H1 (cell line): ENCODE data around the gene RNASE12. TPM values are rescaled to one million over a fixed set of nuclear protein-coding genes. Genes with fewer than 3 reads are reported as not detected.

ENCODE experiments used
- CTCF ChIA-PET: fragments of 300-600 bp; sonication (Branson Sonifier 250); formaldehyde crosslinking; loops from one replicate; lab custom pipeline; 2021; ENCODE audit not compliant: partially characterized antibody; lab: Charles Lee
- POLR2A ChIA-PET: fragments of 300-600 bp; sonication (Branson Sonifier 250); formaldehyde crosslinking; loops from one replicate; lab custom pipeline; 2021; ENCODE audit warnings: inconsistent platforms; ENCODE audit not compliant: partially characterized antibody; lab: Charles Lee
- DNase-seq, 2 experiments: peaks; one replicate each; pipeline versions ENCODE4 v3.0.0 to v3.0.0-alpha.2; 2010 to 2022; ENCODE audit warnings: low spot score in 2 of 2, low read depth in 1 of 2, mixed read lengths in 1 of 2
- FAIRE-seq: peaks from 2 replicates; lab custom pipeline; 2011; peaks lifted over from hg19 to GRCh38; lab: Jason Lieb, UNC
- H2AFZ ChIP-seq: 2 replicates; pipeline ENCODE4 v1.8.1; 2012; ENCODE audit warnings: low read length, inconsistent platforms
- H2AK5ac ChIP-seq: 2 replicates; pipeline ENCODE4 v1.6.1; 2013; ENCODE audit warnings: low read depth, low read length
- H2BK120ac ChIP-seq: replicated peaks from 2 replicates; pipeline ENCODE3; 2013; ENCODE audit warnings: low read depth, low read length, inconsistent platforms
- H2BK12ac ChIP-seq: 2 replicates; pipeline ENCODE4 v1.6.1; 2013; ENCODE audit warnings: low read depth, low read length
- H2BK15ac ChIP-seq: 2 replicates; pipeline ENCODE4 v1.6.1; 2013; ENCODE audit warnings: low read length
- H2BK20ac ChIP-seq: 2 replicates; pipeline ENCODE4 v1.6.1; 2013; ENCODE audit warnings: low read length
- H2BK5ac ChIP-seq: 2 replicates; pipeline ENCODE4 v1.6.1; 2013; ENCODE audit warnings: low read depth, low read length
- H3K14ac ChIP-seq: 2 replicates; pipeline ENCODE4 v1.6.1; 2013; ENCODE audit warnings: inconsistent platforms; ENCODE audit not compliant: insufficient read length
- H3K18ac ChIP-seq: 2 replicates; pipeline ENCODE4 v1.6.1; 2013; ENCODE audit warnings: low read length; ENCODE audit errors: extremely low read depth
- H3K23ac ChIP-seq: 2 replicates; pipeline ENCODE4 v1.6.1; 2013; ENCODE audit warnings: inconsistent platforms; ENCODE audit not compliant: insufficient read length
- H3K23me2 ChIP-seq: 2 replicates; pipeline ENCODE4 v1.6.1; 2013; ENCODE audit warnings: low read depth, low read length
- H3K27ac ChIP-seq: 2 replicates; pipeline ENCODE4 v1.6.1; 2011; ENCODE audit warnings: low read depth, low read length, inconsistent platforms
- H3K27me3 ChIP-seq, 4 experiments: replicated peaks in 1 of 4; 1 replicate in 1 of 4; 2 replicates in 3 of 4; pipeline versions ENCODE4 v1.6.1 to v1.8.1; 2011 to 2013; ENCODE audit warnings: low read length in 3 of 4, mild to moderate bottlenecking in 3 of 4, inconsistent platforms in 2 of 4, mixed read lengths in 2 of 4, moderate library complexity in 1 of 4; ENCODE audit not compliant: control insufficient read depth in 3 of 4, insufficient read depth in 3 of 4; ENCODE audit errors: extremely low read depth in 1 of 4
- H3K36me3 ChIP-seq, 4 experiments: 2 replicates each; pipeline versions ENCODE4 v1.6.1 to v1.8.1; 2011 to 2013; ENCODE audit warnings: mild to moderate bottlenecking in 4 of 4, low read length in 3 of 4, moderate library complexity in 2 of 4, control low read depth in 1 of 4, inconsistent platforms in 1 of 4; ENCODE audit not compliant: insufficient read depth in 4 of 4, control insufficient read depth in 2 of 4
- H3K4ac ChIP-seq: replicated peaks from 2 replicates; pipeline ENCODE3; 2013; ENCODE audit warnings: low read length, low read depth, mixed read lengths, inconsistent platforms; ENCODE audit not compliant: insufficient read length
- H3K4me1 ChIP-seq, 4 experiments: replicated peaks in 1 of 4; 1 replicate in 1 of 4; 2 replicates in 3 of 4; pipeline versions ENCODE4 v1.6.1 to v1.8.1; 2011 to 2013; ENCODE audit warnings: low read length in 3 of 4, inconsistent platforms in 2 of 4, mixed read lengths in 1 of 4; ENCODE audit not compliant: insufficient read depth in 4 of 4, control insufficient read depth in 3 of 4
- H3K4me2 ChIP-seq, 2 experiments: 2 replicates each; pipeline versions ENCODE4 v1.6.1 to v1.8.1; 2011 to 2013; ENCODE audit warnings: low read depth in 2 of 2, low read length in 2 of 2, control low read depth in 1 of 2, inconsistent platforms in 1 of 2, mild to moderate bottlenecking in 1 of 2; ENCODE audit not compliant: insufficient read depth in 1 of 2
- H3K4me3 ChIP-seq, 4 experiments: fragments of 200-600, 300-600 bp in 1 of 4; sonication (generic), shearing (Covaris generic), sonication (Bioruptor Twin) in 1 of 4; 2 replicates each; pipeline versions ENCODE4 v1.5.1 to v1.8.1; 2011 to 2016; ENCODE audit warnings: low read length in 4 of 4, low read depth in 3 of 4, control low read depth in 2 of 4, inconsistent platforms in 2 of 4, mild to moderate bottlenecking in 2 of 4, mixed read lengths in 1 of 4, moderate library complexity in 1 of 4; ENCODE audit not compliant: insufficient read depth in 2 of 4; ENCODE audit errors: extremely low read depth in 1 of 4
- H3K56ac ChIP-seq: replicated peaks from 2 replicates; pipeline ENCODE3; 2013; ENCODE audit warnings: low read depth, mild to moderate bottlenecking, mixed read lengths, low read length, inconsistent platforms; ENCODE audit not compliant: insufficient read length
- H3K79me1 ChIP-seq: 2 replicates; pipeline ENCODE4 v1.6.1; 2013; ENCODE audit warnings: low read depth, low read length, control low read depth
- H3K79me2 ChIP-seq, 2 experiments: 2 replicates each; pipeline versions ENCODE4 v1.6.1 to v1.8.1; 2012 to 2013; ENCODE audit warnings: low read length in 2 of 2, mild to moderate bottlenecking in 2 of 2, inconsistent platforms in 1 of 2; ENCODE audit not compliant: insufficient read depth in 2 of 2, control insufficient read depth in 1 of 2
- H3K9ac ChIP-seq, 4 experiments: replicated peaks in 1 of 4; 1 replicate in 1 of 4; 2 replicates in 3 of 4; pipeline versions ENCODE4 v1.6.1 to v1.8.1; 2011 to 2013; ENCODE audit warnings: low read depth in 3 of 4, low read length in 3 of 4, control low read depth in 2 of 4, mild to moderate bottlenecking in 2 of 4, moderate library complexity in 2 of 4, inconsistent platforms in 1 of 4; ENCODE audit errors: extremely low read depth in 1 of 4
- H3K9me3 ChIP-seq, 2 experiments: 2 replicates each; pipeline versions ENCODE4 v1.6.1 to v1.8.1; 2012 to 2013; ENCODE audit warnings: mild to moderate bottlenecking in 2 of 2, moderate library complexity in 2 of 2, control low read depth in 1 of 2, inconsistent platforms in 1 of 2, low read depth in 1 of 2, low read length in 1 of 2, mixed read lengths in 1 of 2; ENCODE audit not compliant: insufficient read depth in 2 of 2
- H4K20me1 ChIP-seq, 2 experiments: replicated peaks in 1 of 2; 2 replicates each; pipeline versions ENCODE3 to v1.8.1; 2011 to 2013; ENCODE audit warnings: inconsistent platforms in 2 of 2, low read length in 2 of 2, mild to moderate bottlenecking in 1 of 2; ENCODE audit not compliant: insufficient read depth in 2 of 2, control insufficient read depth in 1 of 2
- H4K5ac ChIP-seq: 2 replicates; pipeline ENCODE4 v1.6.1; 2013; ENCODE audit warnings: low read length, low read depth, mixed read lengths, inconsistent platforms; ENCODE audit not compliant: insufficient read length
- H4K8ac ChIP-seq: 2 replicates; pipeline ENCODE4 v1.8.0; 2013; ENCODE audit warnings: mild to moderate bottlenecking, moderate library complexity, low read length, inconsistent platforms; ENCODE audit not compliant: insufficient read depth; ENCODE audit errors: extremely low read depth
- H4K91ac ChIP-seq: replicated peaks from 2 replicates; pipeline ENCODE3; 2013; ENCODE audit warnings: low read length, mixed read lengths, inconsistent platforms; ENCODE audit not compliant: insufficient read length
- HDAC2 ChIP-seq, 2 experiments: fragments of 300-600 bp in 1 of 2; sonication (generic) in 1 of 2; IDR thresholded peaks; 2 replicates each; pipeline ENCODE4 v1.6.1; 2011 to 2012; ENCODE audit warnings: low read depth in 2 of 2, low read length in 2 of 2, mild to moderate bottlenecking in 2 of 2, moderate library complexity in 2 of 2, borderline replicate concordance in 1 of 2, inconsistent platforms in 1 of 2
- SP2 ChIP-seq: IDR thresholded peaks from 2 replicates; pipeline ENCODE4 v1.6.1; 2012; ENCODE audit warnings: mild to moderate bottlenecking, low read length, inconsistent platforms
- ZNF274 ChIP-seq: IDR thresholded peaks from 2 replicates; pipeline ENCODE4 v1.7.0; 2012; ENCODE audit warnings: low read length, borderline replicate concordance; ENCODE audit errors: extremely low read depth
- WGBS, 2 experiments: shearing (Covaris generic) in 1 of 2; methylation state at CpG; one replicate each; pipeline versions ENCODE4 v1.1.6 to v1.1.7; 2013 to 2015; ENCODE audit warnings: low lambda C conversion rate in 2 of 2, mixed read lengths in 2 of 2, inconsistent platforms in 1 of 2, low coverage in 1 of 2, missing lambda C conversion rate in 1 of 2; ENCODE audit not compliant: insufficient replicate concordance in 2 of 2, insufficient coverage in 1 of 2, insufficient read length in 1 of 2; ENCODE audit errors: extremely low coverage in 1 of 2, missing lambda C conversion rate in 1 of 2; 5-methylcytosine and 5-hydroxymethylcytosine counted together
- polyA plus RNA-seq, 7 experiments: library from polyadenylated mRNA; depleted of rRNA in 3 of 7; stranded (reverse) in 5 of 7; unstranded in 2 of 7; fragments of >200 nt in 5 of 7; fragments of 200-250 nt in 2 of 7; gene quantifications; 1 replicate in 5 of 7; 2 replicates in 1 of 7; 4 replicates in 1 of 7; pipeline versions ENCODE4 v1.2.1 to v1.2.3, GENCODE V29; 2011 to 2013; ENCODE audit warnings: missing spikeins in 2 of 7, mixed read lengths in 2 of 7
- total RNA-seq: library from RNA; stranded (reverse); fragmentation: NEBNext Ultra II Directional; extraction: Animal tissue kit (Norgen Biotek cat#: 25700); gene quantifications from 2 replicates; pipeline ENCODE4 v1.2.1, GENCODE V29; 2021

The RNASE12 gene
- total and polyA plus RNA-seq, 2 of the 8 experiments (the other 6 are each of a cell fraction or from before 2014, with no cell fraction given), result not detected

- Histone ChIP-seq H2BK20ac (no peak overlapping the region), H2BK12ac (no peak overlapping the region), H3K36me3 (no peaks in the 10 kb centered on the region), H4K20me1 (no peaks in the 10 kb centered on the region), H2BK120ac (no peak overlapping the region), H3K23me2 (peaks cover 4% of the 10 kb centered on the region), H2BK5ac (no peak overlapping the region), H4K91ac (no peak overlapping the region), H2AFZ (no peak overlapping the region), H3K9me3 (no peaks in the 10 kb centered on the region)
- POLR2A ChIA-PET, result interaction anchor here (0.7 kb wide), 1 partner anchor 198 kb away, joined by 3 read pairs; the partner anchor contains the start of gene TEP1
- TF ChIP-seq HDAC2 (IDR thresholded peaks at IDR 0.05; ENCODE audit: borderline replicate concordance in 1 of 2, low read depth in 2 of 2, low read length in 2 of 2) (no peak), SP2 (no peak), ZNF274 (no peak)
- TF ChIP-seq, all 59 proteins: peak for 0
- no peak overlapping the region for H3K18ac ChIP-seq
- H2BK15ac ChIP-seq, result no peak overlapping the region
- no peak for FAIRE-seq
- WGBS, 2 experiments, result 75% methylated on average over 4 of the region's 4 CpGs; no CpG with 5 or more reads in 1 of the 2 experiments
- H3K4me1 ChIP-seq, result peaks cover 0 to 2% (median 0%) of the 10 kb centered on the region in 4 experiments; a peak in 2 of 7 replicates
- H3K4me2 ChIP-seq, result no peak overlapping the region; a peak in 1 of 4 replicates
- H3K14ac ChIP-seq, result no peak overlapping the region
- H3K9ac ChIP-seq, result no peak overlapping the region
- no peak overlapping the region for H3K4ac ChIP-seq
- DNase-seq, result no peak
- no peaks in the 10 kb centered on the region for H3K79me1 ChIP-seq
- CTCF ChIA-PET, result interaction anchor here (1.5 to 6.3 kb wide), 3 partner anchors 76 to 284 kb away, joined by 4 to 35 read pairs (median 6); partner anchors contain the start of gene TEP1
- H4K5ac ChIP-seq, result no peak overlapping the region
- H4K8ac ChIP-seq, result no peak overlapping the region
- no peaks in the 10 kb centered on the region for H3K27me3 ChIP-seq
- H3K79me2 ChIP-seq, result no peaks in the 10 kb centered on the region
- H3K4me3 ChIP-seq, result no peak overlapping the region
- H2AK5ac ChIP-seq, result no peak overlapping the region
- no peak overlapping the region for H3K56ac ChIP-seq
- H3K27ac ChIP-seq, result no peak overlapping the region
- no peak overlapping the region for H3K23ac ChIP-seq
These were observed 20.1 kb upstream of the RNASE12 start for GRCh38 chr14:20611277-20611676.
